ENCODE results near the gene SHMT1. TPM values are rescaled to one million over a fixed set of nuclear protein-coding genes. Genes with fewer than 3 reads are reported as not detected.

Gene SHMT1
- total and polyA plus RNA-seq, 4 donors = 39.6 to 360 (median 325) TPM

GRCh38 chr17:18326039-18326438 lies 37.3 kb downstream of the SHMT1 start:
- no peak for TF ChIP-seq TAF1 (conservative IDR thresholded peaks at IDR 0.05)
- no peak for TF ChIP-seq MAX (IDR thresholded peaks at IDR 0.05)
- no peak for TF ChIP-seq EGR1 (IDR thresholded peaks at IDR 0.05; ENCODE audit: low read depth in 2 of 2)
- TF ChIP-seq CTCF (IDR thresholded peaks at IDR 0.05; ENCODE audit: low read depth, low read length, missing input control) = no peak
- no peak for TF ChIP-seq ZBTB33 (IDR thresholded peaks at IDR 0.05)
- no peak for TF ChIP-seq RXRA (IDR thresholded peaks at IDR 0.05)
- TF ChIP-seq HNF4A (conservative IDR thresholded peaks at IDR 0.05) = no peak
- TF ChIP-seq ATF3 (IDR thresholded peaks at IDR 0.05) = no peak
- no peak for TF ChIP-seq SP1 (IDR thresholded peaks at IDR 0.05)
- no peak for TF ChIP-seq YY1 (IDR thresholded peaks at IDR 0.05)
- TF ChIP-seq NR2F2 (IDR thresholded peaks at IDR 0.05) = no peak
- no peak for TF ChIP-seq JUND (IDR thresholded peaks at IDR 0.05)
- TF ChIP-seq FOXA1 (IDR thresholded peaks at IDR 0.05) = no peak
- no peak for TF ChIP-seq RAD21 (IDR thresholded peaks at IDR 0.05)
- no peak for TF ChIP-seq REST (IDR thresholded peaks at IDR 0.05)
- TF ChIP-seq FOXA2 (IDR thresholded peaks at IDR 0.05) = no peak
- no peak overlapping the region for H3K27ac ChIP-seq (ENCODE audit: low read depth in 1 of 2, low read length in 2 of 2)
- peaks cover 9 to 57% (median 34%) of the 10 kb centered on the region in 4 donors for H3K36me3 ChIP-seq (ENCODE audit: control insufficient read depth in 4 of 4, insufficient read depth in 3 of 4, low read depth in 1 of 4, low read length in 3 of 4)
- WGBS = 94% methylated on average over 2 of the region's 2 CpGs
- H3K4me3 ChIP-seq (ENCODE audit: low read depth in 1 of 3, low read length in 3 of 3) = no peak overlapping the region
- no peaks in the 10 kb centered on the region for H3K27me3 ChIP-seq (ENCODE audit: control insufficient read depth in 4 of 4, insufficient read depth in 4 of 4, low read length in 3 of 4)
- H3K4me1 ChIP-seq (ENCODE audit: control insufficient read depth in 4 of 4, insufficient read depth in 4 of 4, low read length in 3 of 4) = peaks cover 0 to 5% (median 2%) of the 10 kb centered on the region in 4 donors
- no peaks in the 10 kb centered on the region for H3K9me3 ChIP-seq (ENCODE audit: control insufficient read depth in 4 of 4, low read length in 3 of 4)
- no peak overlapping the region for H3K9ac ChIP-seq (ENCODE audit: low read depth in 1 of 2, low read length in 2 of 2)
- no peak for DNase-seq (ENCODE audit: low spot score)

Data from liver (tissue), 9 donors.